Measurements from ENCODE around the gene MIPEP.

MIPEP gene

GRCh38 chr13:23851106-23851505 lies 38.1 kb downstream of the MIPEP start:
- Histone ChIP-seq H3K4me2 (ENCODE audit: low read length) (no peak overlapping the region), H3F3A (ENCODE audit: insufficient read depth, low read length) (no peaks in the 10 kb centered on the region), H2AFZ (ENCODE audit: low read length) (no peak overlapping the region), H3K79me2 (ENCODE audit: insufficient read depth, low read length) (no peaks in the 10 kb centered on the region), H3K9me3 (ENCODE audit: low read length) (no peaks in the 10 kb centered on the region), H3K36me3 (ENCODE audit: insufficient read depth, low read length) (no peaks in the 10 kb centered on the region), H3K27me3 (ENCODE audit: insufficient read depth, low read length) (no peaks in the 10 kb centered on the region), H3K27ac (ENCODE audit: low read depth, low read length, poor library complexity, severe bottlenecking) (no peak overlapping the region), H3K9ac (ENCODE audit: low read length) (no peak overlapping the region), H3K4me3 (ENCODE audit: low read depth, low read length, poor library complexity, severe bottlenecking) (no peak overlapping the region), H3K9me2 (ENCODE audit: low read depth, low read length) (no peaks in the 10 kb centered on the region), H4K20me1 (ENCODE audit: insufficient read depth, low read length) (no peaks in the 10 kb centered on the region), H3K4me1 (ENCODE audit: insufficient read depth, low read length, severe bottlenecking) (peaks cover 8% of the 10 kb centered on the region)
- no peak for TF ChIP-seq CTCF (IDR thresholded peaks at IDR 0.05; ENCODE audit: low read length)
- no peak for TF ChIP-seq EZH2 (IDR thresholded peaks at IDR 0.05; ENCODE audit: borderline replicate concordance, low read length)

- Histone ChIP-seq H3K27ac (ENCODE audit: low read depth, low read length, poor library complexity, severe bottlenecking) (no peak overlapping the region), H3K9me2 (ENCODE audit: low read depth, low read length) (no peaks in the 10 kb centered on the region), H3K36me3 (ENCODE audit: insufficient read depth, low read length) (no peaks in the 10 kb centered on the region), H3K9me3 (ENCODE audit: low read length) (no peaks in the 10 kb centered on the region), H3F3A (ENCODE audit: insufficient read depth, low read length) (no peaks in the 10 kb centered on the region), H3K27me3 (ENCODE audit: insufficient read depth, low read length) (no peaks in the 10 kb centered on the region), H3K4me1 (ENCODE audit: insufficient read depth, low read length, severe bottlenecking) (peaks cover 17% of the 10 kb centered on the region), H3K4me3 (ENCODE audit: low read depth, low read length, poor library complexity, severe bottlenecking) (no peak overlapping the region), H3K4me2 (ENCODE audit: low read length) (no peak overlapping the region), H4K20me1 (ENCODE audit: insufficient read depth, low read length) (no peaks in the 10 kb centered on the region), H3K79me2 (ENCODE audit: insufficient read depth, low read length) (no peaks in the 10 kb centered on the region), H2AFZ (ENCODE audit: low read length) (no peak overlapping the region), H3K9ac (ENCODE audit: low read length) (no peak overlapping the region)
- TF ChIP-seq EZH2 (IDR thresholded peaks at IDR 0.05; ENCODE audit: borderline replicate concordance, low read length), result no peak
- TF ChIP-seq CTCF (IDR thresholded peaks at IDR 0.05; ENCODE audit: low read length), result no peak
Observed at GRCh38 chr13:23850134-23850533, 39.1 kb downstream of the MIPEP start.

- Histone ChIP-seq H3K79me2 (ENCODE audit: insufficient read depth, low read length) (no peaks in the 10 kb centered on the region), H3K4me1 (ENCODE audit: insufficient read depth, low read length, severe bottlenecking) (peaks cover 18% of the 10 kb centered on the region), H3K27ac (ENCODE audit: low read depth, low read length, poor library complexity, severe bottlenecking) (no peak overlapping the region), H3K4me2 (ENCODE audit: low read length) (no peak overlapping the region), H2AFZ (ENCODE audit: low read length) (no peak overlapping the region), H3F3A (ENCODE audit: insufficient read depth, low read length) (no peaks in the 10 kb centered on the region), H4K20me1 (ENCODE audit: insufficient read depth, low read length) (no peaks in the 10 kb centered on the region), H3K4me3 (ENCODE audit: low read depth, low read length, poor library complexity, severe bottlenecking) (no peak overlapping the region), H3K27me3 (ENCODE audit: insufficient read depth, low read length) (no peaks in the 10 kb centered on the region), H3K9me3 (ENCODE audit: low read length) (no peaks in the 10 kb centered on the region), H3K9me2 (ENCODE audit: low read depth, low read length) (no peaks in the 10 kb centered on the region), H3K36me3 (ENCODE audit: insufficient read depth, low read length) (no peaks in the 10 kb centered on the region), H3K9ac (ENCODE audit: low read length) (no peak overlapping the region)
- TF ChIP-seq CTCF (IDR thresholded peaks at IDR 0.05; ENCODE audit: low read length) (no peak), EZH2 (IDR thresholded peaks at IDR 0.05; ENCODE audit: borderline replicate concordance, low read length) (no peak)
Observed at GRCh38 chr13:23849670-23850069, 39.5 kb downstream of the MIPEP start.

Data from OCI-LY1 (cell line).